Measurements from ENCODE around the gene UBE2G2.

- TF ChIP-seq CTCF (conservative IDR thresholded peaks at IDR 0.05) (no peak), ZFX (IDR thresholded peaks at IDR 0.05) (no peak)
Measured at GRCh38 chr21:44722731-44723130, 78.9 kb downstream of the UBE2G2 start.
